ENCODE results near the gene TUBB6.
A peak's percentile ranks its signal among the peaks of the same experiment; 100 is the strongest.

Gene TUBB6

DNA sequence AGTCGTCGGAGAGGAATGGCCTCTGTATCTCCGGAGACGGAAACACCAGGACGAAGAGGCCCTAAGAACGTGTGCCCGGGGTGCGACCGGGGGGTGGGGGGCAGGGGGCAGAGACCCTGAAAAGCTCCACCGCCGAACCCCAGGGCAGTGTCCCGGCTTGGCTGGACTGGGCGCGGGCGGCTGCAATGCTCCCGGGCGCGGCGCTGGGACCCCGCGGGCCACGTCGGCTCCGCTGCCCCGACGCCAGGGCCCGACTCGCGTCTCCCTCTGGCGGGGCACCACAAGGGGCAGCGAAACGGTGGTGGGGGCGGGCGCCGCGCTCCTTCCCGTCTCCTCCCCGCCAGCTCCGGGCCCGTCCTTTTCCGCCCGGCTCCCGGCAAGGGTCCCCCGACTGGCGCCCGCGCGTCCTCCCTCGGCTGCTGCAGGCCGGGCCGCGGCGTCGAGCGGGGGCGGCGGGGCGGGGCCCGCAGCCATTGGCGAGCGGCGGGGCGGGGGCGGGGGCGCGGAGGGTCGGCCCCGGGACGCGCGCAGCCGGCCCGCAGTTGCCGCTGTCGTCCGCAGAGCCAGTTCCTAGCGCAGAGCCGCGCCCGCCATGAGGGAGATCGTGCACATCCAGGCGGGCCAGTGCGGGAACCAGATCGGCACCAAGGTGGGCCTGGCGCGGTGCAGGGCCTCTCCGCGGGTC is at the start of gene TUBB6:
Gene TUBB6 (plus strand): TSS at position 541 of the 685 bp plus-strand sequence. CDS start 52 bp downstream, at position 593.
- no peak for DNase-seq (ENCODE audit: low read depth in 2 of 2, low spot score in 1 of 2)

DNA sequence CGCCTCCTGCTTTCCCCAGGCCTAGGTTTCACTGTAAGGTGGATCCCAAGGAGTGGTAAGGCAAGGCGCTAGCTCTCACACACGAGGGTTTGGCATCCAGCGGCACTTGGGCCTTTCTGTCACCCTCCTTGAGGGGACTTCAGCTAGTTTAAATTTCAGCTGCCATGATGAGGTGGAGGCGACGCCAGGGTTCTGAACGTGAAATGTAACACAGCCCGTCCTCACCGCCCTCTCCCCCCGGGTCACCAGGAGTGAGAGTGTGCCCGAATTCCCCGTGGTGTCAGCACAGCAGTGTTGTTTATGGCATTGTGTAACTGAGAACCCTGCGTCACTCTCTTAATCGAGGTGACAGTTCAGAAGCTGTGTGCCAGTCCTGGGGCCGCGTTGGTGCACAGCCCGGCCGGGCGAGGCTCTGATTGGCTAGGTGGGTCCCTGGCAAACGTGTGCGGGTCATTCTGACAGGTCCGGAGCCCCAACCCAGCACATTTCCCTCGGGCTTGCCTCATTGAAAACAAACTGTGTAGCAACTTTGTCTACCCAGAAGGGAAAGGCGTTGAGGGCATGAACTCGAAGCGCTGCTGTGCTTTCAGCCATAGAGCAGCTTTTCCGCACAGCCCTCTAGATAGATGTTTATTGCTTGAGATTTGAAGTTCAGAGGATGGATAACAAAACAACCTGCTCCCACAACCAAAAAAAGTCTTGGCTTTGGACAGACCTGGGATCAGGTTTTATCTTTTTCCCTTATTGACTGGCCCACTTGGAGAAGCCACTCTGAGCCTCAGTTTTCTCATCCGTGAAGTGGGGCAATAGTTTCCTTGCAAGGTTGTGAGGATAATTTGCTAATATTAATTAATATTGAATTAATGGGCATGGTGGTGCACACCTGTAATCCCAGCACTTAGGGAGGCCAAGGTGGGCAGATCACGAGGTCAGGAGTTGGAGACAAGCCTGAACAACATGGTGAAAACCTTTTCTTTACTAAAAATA is 49.0 kb upstream of the TUBB6 start:
- no peak for DNase-seq (ENCODE audit: low read depth in 2 of 2, low spot score in 1 of 2)

- no peak for DNase-seq (ENCODE audit: low read depth in 2 of 2, low spot score in 1 of 2)
Measured at GRCh38 chr18:12262748-12263147, 45.3 kb upstream of the TUBB6 start.

- DNase-seq (ENCODE audit: low read depth in 2 of 2, low spot score in 1 of 2) = no peak
Measured at GRCh38 chr18:12264864-12265263, 43.2 kb upstream of the TUBB6 start.

DNA sequence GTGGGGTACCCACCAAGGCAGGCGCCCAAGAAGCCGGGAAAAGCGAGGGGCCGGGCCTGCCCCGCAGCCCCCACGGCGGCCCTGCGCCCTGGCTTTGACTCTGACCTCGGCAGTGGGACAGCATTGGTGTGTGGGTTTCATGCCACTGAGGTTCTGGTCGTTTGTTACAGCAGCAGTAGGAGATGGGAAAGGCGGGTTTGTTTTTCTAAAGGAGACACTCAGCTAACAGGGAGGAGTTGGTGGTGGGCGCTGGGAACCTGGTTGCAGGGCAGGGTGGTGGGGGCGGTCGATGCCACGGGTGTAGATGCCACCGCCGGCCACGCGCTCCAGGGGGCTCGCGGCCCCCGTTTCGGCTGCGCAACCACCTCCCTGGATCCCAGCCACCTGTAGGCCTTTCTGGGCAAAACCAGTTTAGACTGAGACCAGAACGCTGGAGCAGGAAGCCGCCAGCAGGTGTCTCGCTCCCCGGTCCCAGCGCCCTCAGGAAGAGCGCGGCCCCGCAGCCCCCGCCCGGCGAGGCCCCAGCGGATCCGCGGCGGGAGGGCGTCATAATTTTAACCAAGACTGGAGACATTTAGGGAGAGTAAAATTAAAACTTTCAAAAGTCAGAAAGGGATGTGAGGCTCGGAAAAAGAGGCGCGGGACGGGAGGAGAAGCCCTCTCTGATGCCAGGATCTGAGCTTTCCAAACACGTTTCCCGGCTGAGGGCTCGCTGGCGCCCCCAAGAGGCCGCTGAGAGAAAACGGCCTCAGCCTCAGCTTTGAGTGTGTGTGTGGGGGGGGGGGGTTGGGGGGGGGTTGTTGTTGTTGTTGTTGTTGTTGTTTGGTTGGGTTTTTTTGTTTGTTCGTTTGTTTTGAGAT is 36.4 kb upstream of the TUBB6 start:
- DNase-seq (ENCODE audit: low read depth in 2 of 2, low spot score in 1 of 2) = peak in 1 of 2 donors; percentile 12

- DNase-seq (ENCODE audit: low read depth in 2 of 2, low spot score in 1 of 2) = no peak
Measured at GRCh38 chr18:12274793-12275192, 33.2 kb upstream of the TUBB6 start.

GRCh38 chr18:12276736-12277554 is 31.1 kb upstream of the TUBB6 start:
- DNase-seq (ENCODE audit: low read depth in 2 of 2, low spot score in 1 of 2) = no peak

DNA sequence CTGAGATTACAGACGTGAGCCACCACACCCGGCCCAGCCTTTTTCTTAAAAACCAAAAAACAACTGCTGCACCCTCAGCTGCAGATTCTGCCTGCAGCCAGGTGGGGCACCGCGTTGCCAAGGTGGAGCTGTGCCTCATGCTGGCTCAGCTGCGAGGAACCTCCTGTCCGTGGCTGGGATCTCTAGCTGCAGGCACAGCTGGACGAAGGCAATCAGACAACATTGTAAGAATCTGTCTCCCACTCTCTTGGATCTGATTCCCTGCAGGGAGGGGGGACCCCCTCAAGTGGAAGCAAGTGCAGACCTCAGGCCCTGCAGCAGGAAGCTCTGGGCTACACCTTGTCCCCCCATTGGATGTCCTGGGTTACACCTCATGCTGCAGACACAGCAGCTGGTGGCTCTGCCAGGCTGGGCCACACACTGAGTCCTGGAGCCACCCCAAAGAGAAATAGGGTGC is 29.8 kb upstream of the TUBB6 start:
- no peak for DNase-seq (ENCODE audit: low read depth in 2 of 2, low spot score in 1 of 2)

GRCh38 chr18:12278741-12279682 is 29.0 kb upstream of the TUBB6 start:
- DNase-seq (ENCODE audit: low read depth in 2 of 2, low spot score in 1 of 2) = no peak

DNA sequence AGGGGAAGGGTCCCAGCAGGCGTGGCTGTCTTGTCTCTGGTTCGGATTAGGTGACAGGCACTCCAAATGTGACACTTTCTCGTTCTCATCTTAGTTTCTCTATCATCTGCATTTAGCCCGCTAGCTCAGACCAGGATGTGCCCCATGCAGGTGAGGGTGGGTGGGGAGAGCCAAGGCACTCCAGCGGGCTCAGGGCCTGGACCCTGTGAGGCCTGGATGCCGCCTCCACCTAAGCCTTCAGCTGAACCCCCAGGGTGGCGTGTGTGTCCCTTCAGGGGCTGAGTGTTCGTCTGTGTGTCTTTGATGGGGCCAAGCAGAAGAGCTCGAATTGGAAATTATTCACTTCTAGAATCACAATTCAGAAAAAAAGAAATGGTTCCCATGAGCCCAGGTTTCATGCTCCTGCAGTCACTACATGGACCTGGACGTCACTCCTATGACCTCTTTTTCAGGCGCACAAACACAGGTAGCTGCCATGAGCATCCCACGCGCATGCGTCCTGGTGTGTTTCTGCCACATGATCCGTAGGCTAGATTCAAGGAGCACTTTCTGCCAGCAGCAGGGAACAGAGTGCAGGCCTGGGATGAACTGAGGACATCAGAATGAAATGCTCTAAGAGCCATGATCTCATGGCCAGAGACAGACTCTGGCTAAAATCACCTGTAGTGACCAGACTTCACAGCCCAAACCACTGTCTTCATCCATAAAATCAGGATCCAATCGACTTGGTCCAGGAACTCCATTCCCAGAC is 28.1 kb upstream of the TUBB6 start:
- no peak for DNase-seq (ENCODE audit: low read depth in 2 of 2, low spot score in 1 of 2)

GRCh38 chr18:12281861-12282260 is 26.2 kb upstream of the TUBB6 start:
- DNase-seq (ENCODE audit: low read depth in 2 of 2, low spot score in 1 of 2) = no peak

DNA sequence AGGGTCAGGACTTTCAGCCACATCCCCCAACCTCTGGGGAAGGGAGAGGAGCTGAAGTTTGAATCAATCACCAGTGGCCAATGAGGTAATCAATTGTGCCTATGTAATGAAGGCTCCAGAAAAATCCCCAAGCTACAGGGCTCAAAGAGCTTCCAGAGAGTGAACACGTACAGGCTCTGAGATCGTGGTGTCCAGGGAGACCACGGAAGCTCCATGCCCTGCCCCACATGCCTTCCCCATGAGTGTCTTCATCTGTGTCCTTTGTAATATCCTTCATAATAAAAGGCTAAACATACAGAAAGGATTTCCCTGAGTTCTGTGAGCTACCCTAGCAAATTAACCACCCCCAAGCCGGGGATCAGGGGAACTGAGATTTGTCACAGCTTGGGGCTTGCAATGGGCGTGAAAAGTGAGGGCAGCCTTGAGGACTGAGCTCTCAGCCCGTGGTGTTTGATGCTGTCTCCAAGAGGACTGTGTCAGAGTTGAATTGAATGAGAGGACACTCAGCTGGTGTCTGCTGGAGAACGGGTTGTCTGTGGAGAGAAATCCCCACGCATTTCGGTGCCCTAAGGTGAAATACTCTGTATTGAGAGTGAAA is 25.5 kb upstream of the TUBB6 start:
- no peak for DNase-seq (ENCODE audit: low read depth in 2 of 2, low spot score in 1 of 2)

GRCh38 chr18:12283256-12283655 is 24.8 kb upstream of the TUBB6 start:
- DNase-seq (ENCODE audit: low read depth in 2 of 2, low spot score in 1 of 2) = no peak

- DNase-seq (ENCODE audit: low read depth in 2 of 2, low spot score in 1 of 2) = no peak
Measured at GRCh38 chr18:12283666-12284065, 24.4 kb upstream of the TUBB6 start.

GRCh38 chr18:12287131-12287681 is 20.8 kb upstream of the TUBB6 start:
- no peak for DNase-seq (ENCODE audit: low read depth in 2 of 2, low spot score in 1 of 2)

DNA sequence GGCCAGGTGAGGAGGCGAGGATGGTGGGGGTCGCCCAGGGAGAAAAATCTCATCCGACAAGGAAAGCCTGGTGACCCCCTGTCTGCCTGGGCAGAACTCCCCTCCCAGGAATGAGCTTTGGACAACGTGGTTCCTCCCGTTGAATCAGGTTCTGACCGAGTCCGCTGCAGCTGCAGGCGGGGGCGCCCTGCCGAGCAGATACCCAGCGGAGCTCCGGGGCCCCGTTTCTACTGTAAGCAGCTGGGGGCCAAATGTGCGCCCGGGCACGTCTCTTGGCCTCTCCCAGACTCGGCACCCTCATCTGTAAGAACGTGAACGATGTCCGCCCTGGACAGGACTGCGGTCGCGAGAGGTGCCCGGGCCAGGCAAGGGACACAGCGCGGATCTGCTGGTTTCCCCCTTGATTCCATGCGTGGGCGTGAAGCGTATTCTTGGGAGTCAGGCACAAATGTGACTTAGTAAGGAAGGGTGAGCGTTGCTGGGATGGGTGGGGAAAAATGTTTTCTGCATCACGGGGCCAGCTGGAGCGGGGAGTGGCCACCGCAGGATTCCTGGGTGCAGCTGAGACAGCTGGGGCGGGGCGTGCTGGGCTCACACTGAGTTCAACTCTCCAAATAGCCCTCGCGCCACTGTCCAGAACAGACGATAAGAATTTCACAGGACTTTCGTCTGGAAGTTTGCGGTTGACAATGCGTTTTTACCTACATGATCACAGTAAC is 20.2 kb upstream of the TUBB6 start:
- no peak for DNase-seq (ENCODE audit: low read depth in 2 of 2, low spot score in 1 of 2)

- DNase-seq (ENCODE audit: low read depth in 2 of 2, low spot score in 1 of 2) = no peak
Measured at GRCh38 chr18:12288403-12288755, 19.7 kb upstream of the TUBB6 start.

Data from stimulated activated CD8-positive, alpha-beta memory T cell treated with anti-CD3 and anti-CD28 coated beads, Interleukin-4, amount 100 ng/mL, for 1 hour (primary cell).